ENCODE data around the gene HACE1.

DNA sequence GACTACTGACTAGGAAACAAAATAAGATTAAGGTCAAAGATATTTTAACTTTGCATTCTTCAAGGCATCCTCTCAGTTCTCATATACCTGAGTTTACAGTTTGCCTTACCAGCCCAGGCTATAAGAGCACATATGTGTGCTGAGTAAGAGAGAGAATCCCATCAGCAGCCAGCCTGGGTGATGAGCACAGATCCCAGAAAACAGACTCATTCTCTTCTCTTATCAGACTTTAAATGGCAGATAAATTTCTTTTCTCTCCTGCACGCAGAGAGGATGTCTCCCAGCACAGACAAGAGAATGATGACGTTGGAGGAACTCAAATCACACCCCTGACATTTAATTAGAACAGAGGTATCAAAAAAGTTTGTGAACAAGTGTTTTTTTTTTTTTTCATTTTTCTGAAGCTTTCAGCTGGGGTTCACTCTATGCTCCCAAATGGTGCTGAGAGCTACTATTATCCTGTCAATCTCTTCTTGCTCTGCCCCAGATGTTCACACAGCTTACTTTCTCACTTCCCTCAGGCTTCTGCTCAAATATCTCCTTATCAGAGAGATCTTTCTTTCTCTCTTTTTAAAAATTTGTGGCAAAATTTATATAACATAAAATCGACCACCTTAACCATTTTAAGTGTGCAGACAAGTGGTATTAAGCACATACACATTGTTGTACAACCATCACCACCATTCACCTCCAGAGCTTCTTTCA lies 22.4 kb upstream of the HACE1 start:
- no peak for TF ChIP-seq POLR2AphosphoS5 (IDR thresholded peaks at IDR 0.05)
- TF ChIP-seq, protein P1, sequence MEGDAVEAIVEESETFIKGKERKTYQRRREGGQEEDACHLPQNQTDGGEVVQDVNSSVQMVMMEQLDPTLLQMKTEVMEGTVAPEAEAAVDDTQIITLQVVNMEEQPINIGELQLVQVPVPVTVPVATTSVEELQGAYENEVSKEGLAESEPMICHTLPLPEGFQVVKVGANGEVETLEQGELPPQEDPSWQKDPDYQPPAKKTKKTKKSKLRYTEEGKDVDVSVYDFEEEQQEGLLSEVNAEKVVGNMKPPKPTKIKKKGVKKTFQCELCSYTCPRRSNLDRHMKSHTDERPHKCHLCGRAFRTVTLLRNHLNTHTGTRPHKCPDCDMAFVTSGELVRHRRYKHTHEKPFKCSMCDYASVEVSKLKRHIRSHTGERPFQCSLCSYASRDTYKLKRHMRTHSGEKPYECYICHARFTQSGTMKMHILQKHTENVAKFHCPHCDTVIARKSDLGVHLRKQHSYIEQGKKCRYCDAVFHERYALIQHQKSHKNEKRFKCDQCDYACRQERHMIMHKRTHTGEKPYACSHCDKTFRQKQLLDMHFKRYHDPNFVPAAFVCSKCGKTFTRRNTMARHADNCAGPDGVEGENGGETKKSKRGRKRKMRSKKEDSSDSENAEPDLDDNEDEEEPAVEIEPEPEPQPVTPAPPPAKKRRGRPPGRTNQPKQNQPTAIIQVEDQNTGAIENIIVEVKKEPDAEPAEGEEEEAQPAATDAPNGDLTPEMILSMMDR (IDR thresholded peaks at IDR 0.05 in 8 of 11, conservative IDR thresholded peaks at IDR 0.05 in 3 of 11): no peak
- TF ChIP-seq POLR2A (IDR thresholded peaks at IDR 0.05): no peak

All from spleen (tissue), 7 donors.